ENCODE measurements around the gene KCTD11. TPM values are rescaled to one million over a fixed set of nuclear protein-coding genes. Genes with fewer than 3 reads are reported as not detected.
"Not testable (repeated sequence)": the region's sequence is repeated elsewhere in the genome, so short reads cannot be mapped to it uniquely, and the experiment has no call there.

KCTD11 gene
- total RNA-seq, 2 experiments from 2014 or later: 5.0 to 6.1 TPM

- ATAC-seq (peak; percentile 81), DNase-seq (peak; percentile 88)
- H3K4me1 Mint-ChIP-seq: peaks cover 49% of the 10 kb centered on the region
- peak overlapping the region; percentile 96 for H3K27ac Mint-ChIP-seq
- no peaks in the 10 kb centered on the region for H3K36me3 Mint-ChIP-seq (ENCODE audit: low read depth)
- no peaks in the 10 kb centered on the region for H3K9me3 Mint-ChIP-seq (ENCODE audit: low read depth)
- ChIA-PET POLR2A (interaction anchor here (0.6 to 1.9 kb wide), 19 partner anchors 9 to 358 kb away, joined by 3 to 11 read pairs (median 3); partner anchors contain the start of genes ACADVL, CD68, CTDNEP1 and DLG4), CTCF (interaction anchor here (0.6 to 3.4 kb wide), 17 partner anchors 15 to 517 kb away, joined by 3 to 23 read pairs (median 4); partner anchors contain the start of genes GPS2, TMEM95 and TP53)
- H3K27me3 Mint-ChIP-seq: no peaks in the 10 kb centered on the region
- intact Hi-C loops (cut with DNase I, micrococcal nuclease): loop anchor here (1.0 to 5.0 kb wide), 17 partner anchors 15 to 826 kb away; partner anchors contain the start of genes EIF5A (in 2 of the 2), GPS2 (in 2 of the 2), ELP5 (in 1 of the 2) and FXR2 (in 1 of the 2)
- peak overlapping the region; percentile 89 for H3K4me3 Mint-ChIP-seq
These were observed 21.8 kb upstream of the KCTD11 start for GRCh38 chr17:7329997-7330637.

- POLR2A ChIA-PET: interaction anchor here (1.3 kb wide), 1 partner anchor 23 kb away, joined by 3 read pairs; no protein-coding TSS in a partner anchor
- DNase-seq (no peak), ATAC-seq (no peak)
- Mint-ChIP-seq H3K27me3 (no peaks in the 10 kb centered on the region), H3K27ac (peak overlapping the region; percentile 68), H3K4me1 (peaks cover 54% of the 10 kb centered on the region), H3K36me3 (ENCODE audit: low read depth) (no peaks in the 10 kb centered on the region), H3K9me3 (ENCODE audit: low read depth) (no peaks in the 10 kb centered on the region), H3K4me3 (peak overlapping the region; percentile 89)
- intact Hi-C loops (cut with DNase I, micrococcal nuclease): no loop called here
- CTCF ChIA-PET: interaction anchor here (0.6 to 3.4 kb wide), 6 partner anchors 15 to 153 kb away, joined by 3 to 23 read pairs (median 3); partner anchors contain the start of genes TMEM102 and TMEM95
These were observed 21.3 kb upstream of the KCTD11 start for GRCh38 chr17:7330638-7331015.

- peaks cover 4% of the 10 kb centered on the region for H3K36me3 Mint-ChIP-seq (ENCODE audit: low read depth)
- DNase-seq (no peak), ATAC-seq (no peak)
- H3K4me1 Mint-ChIP-seq: peaks cover 63% of the 10 kb centered on the region
- peak overlapping the region; percentile 69 for H3K4me3 Mint-ChIP-seq
- CTCF ChIA-PET: interaction anchor here (0.6 kb wide), 1 partner anchor 113 kb away, joined by 3 read pairs; the partner anchor contains the start of genes ACADVL and DLG4
- POLR2A ChIA-PET: no interaction called here
- peak overlapping the region; percentile 89 for H3K27ac Mint-ChIP-seq
- no peaks in the 10 kb centered on the region for H3K9me3 Mint-ChIP-seq (ENCODE audit: low read depth)
- intact Hi-C loops (cut with DNase I, micrococcal nuclease): loop anchor here in 1 of 2 experiments (1.0 kb wide), 1 partner anchor 354 kb away; no protein-coding TSS in a partner anchor
- H3K27me3 Mint-ChIP-seq: no peaks in the 10 kb centered on the region
These were observed 19.9 kb upstream of the KCTD11 start for GRCh38 chr17:7332111-7332510.

GRCh38 chr17:7332600-7333069, 19.3 kb upstream of the KCTD11 start:
- ATAC-seq; H3K36me3 Mint-ChIP-seq (ENCODE audit: low read depth); H3K27me3 Mint-ChIP-seq; POLR2A ChIA-PET; H3K9me3 Mint-ChIP-seq (ENCODE audit: low read depth): not testable (repeated sequence)
- peak overlapping the region; percentile 69 for H3K4me3 Mint-ChIP-seq
- CTCF ChIA-PET: interaction anchor here (0.6 kb wide), 1 partner anchor 113 kb away, joined by 3 read pairs; the partner anchor contains the start of genes ACADVL and DLG4
- H3K4me1 Mint-ChIP-seq: peaks cover 65% of the 10 kb centered on the region
- peak overlapping the region; percentile 89 for H3K27ac Mint-ChIP-seq
- peak; percentile 66 for DNase-seq
- intact Hi-C loops (cut with DNase I, micrococcal nuclease): loop anchor here in 1 of 2 experiments (1.0 kb wide), 1 partner anchor 354 kb away; no protein-coding TSS in a partner anchor

- POLR2A ChIA-PET: interaction anchor here (0.5 kb wide), 1 partner anchor 39 kb away, joined by 3 read pairs; no protein-coding TSS in a partner anchor
- peaks cover 20% of the 10 kb centered on the region for H3K36me3 Mint-ChIP-seq (ENCODE audit: low read depth)
- H3K9me3 Mint-ChIP-seq (ENCODE audit: low read depth): no peaks in the 10 kb centered on the region
- H3K27ac Mint-ChIP-seq: peak overlapping the region; percentile 99
- H3K27me3 Mint-ChIP-seq: no peaks in the 10 kb centered on the region
- H3K4me1 Mint-ChIP-seq: peaks cover 62% of the 10 kb centered on the region
- DNase-seq: no peak
- ATAC-seq: no peak
- intact Hi-C loops (cut with DNase I, micrococcal nuclease): no loop called here
- peak overlapping the region; percentile 98 for H3K4me3 Mint-ChIP-seq
- CTCF ChIA-PET: interaction anchor here (0.6 to 2.2 kb wide), 8 partner anchors 10 to 53 kb away, joined by 3 to 12 read pairs (median 5); no protein-coding TSS in a partner anchor
These were observed 16.9 kb upstream of the KCTD11 start for GRCh38 chr17:7334938-7335538.

- intact Hi-C loops (cut with DNase I, micrococcal nuclease): loop anchor here (2.0 kb wide), 2 partner anchors 15 to 55 kb away; partner anchors contain the start of gene SLC2A4 (in 1 of the 2)
- peaks cover 24% of the 10 kb centered on the region for H3K36me3 Mint-ChIP-seq (ENCODE audit: low read depth)
- not testable (repeated sequence) for H3K9me3 Mint-ChIP-seq (ENCODE audit: low read depth); ATAC-seq; H3K27me3 Mint-ChIP-seq; DNase-seq
- CTCF ChIA-PET: interaction anchor here (0.6 to 2.7 kb wide), 15 partner anchors 9 to 290 kb away, joined by 3 to 18 read pairs (median 4); partner anchors contain the start of gene TMEM95
- POLR2A ChIA-PET: interaction anchor here (0.5 to 1.9 kb wide), 2 partner anchors 22 to 40 kb away, joined by 3 to 7 read pairs; no protein-coding TSS in a partner anchor
- H3K4me3 Mint-ChIP-seq: peak overlapping the region; percentile 98
- peaks cover 61% of the 10 kb centered on the region for H3K4me1 Mint-ChIP-seq
- H3K27ac Mint-ChIP-seq: peak overlapping the region; percentile 99
These were observed 16.2 kb upstream of the KCTD11 start for GRCh38 chr17:7335765-7336164.

GRCh38 chr17:7336240-7337175, 15.5 kb upstream of the KCTD11 start, which contains the start of gene ACAP1:
Gene ACAP1 (plus strand): TSS chr17:7336529. CDS start chr17:7336735, 206 bp downstream.
- Mint-ChIP-seq H3K36me3 (ENCODE audit: low read depth) (peaks cover 27% of the 10 kb centered on the region), H3K27ac (peak within 1 kb of the TSS; percentile 99), H3K4me1 (peaks cover 58% of the 10 kb centered on the region), H3K4me3 (peak within 1 kb of the TSS; percentile 98), H3K27me3 (no peaks in the 10 kb centered on the region), H3K9me3 (ENCODE audit: low read depth) (no peaks in the 10 kb centered on the region)
- intact Hi-C loops (cut with DNase I, micrococcal nuclease): loop anchor here (2.0 kb wide), 2 partner anchors 14 to 56 kb away; partner anchors contain the start of gene SLC2A4 (in 1 of the 2)
- DNase-seq (peak; percentile 93), ATAC-seq (peak; percentile 95)
- CTCF ChIA-PET: interaction anchor here (0.6 to 2.7 kb wide), 17 partner anchors 9 to 352 kb away, joined by 3 to 18 read pairs (median 5); partner anchors contain the start of genes SLC2A4, TMEM95, TNFSF12 and WRAP53
- POLR2A ChIA-PET: interaction anchor here (0.9 to 1.9 kb wide), 2 partner anchors 13 to 23 kb away, joined by 4 to 7 read pairs; no protein-coding TSS in a partner anchor

- not testable (repeated sequence) for H3K9me3 Mint-ChIP-seq (ENCODE audit: low read depth); ATAC-seq; H3K27me3 Mint-ChIP-seq; DNase-seq
- H3K4me1 Mint-ChIP-seq: peaks cover 50% of the 10 kb centered on the region
- peaks cover 32% of the 10 kb centered on the region for H3K36me3 Mint-ChIP-seq (ENCODE audit: low read depth)
- ChIA-PET CTCF (interaction anchor here (0.6 to 2.7 kb wide), 7 partner anchors 9 to 223 kb away, joined by 3 to 18 read pairs (median 3); partner anchors contain the start of gene TNFSF12), POLR2A (interaction anchor here (0.6 to 1.9 kb wide), 2 partner anchors 24 to 227 kb away, joined by 6 to 7 read pairs; no protein-coding TSS in a partner anchor)
- intact Hi-C loops (cut with DNase I, micrococcal nuclease): loop anchor here (2.0 kb wide), 2 partner anchors 13 to 57 kb away; partner anchors contain the start of gene SLC2A4 (in 1 of the 2)
- H3K4me3 Mint-ChIP-seq: peak overlapping the region; percentile 98
- peak overlapping the region; percentile 99 for H3K27ac Mint-ChIP-seq
These were observed 14.4 kb upstream of the KCTD11 start for GRCh38 chr17:7337600-7337999.

- POLR2A ChIA-PET: no interaction called here
- ATAC-seq (no peak), DNase-seq (no peak)
- CTCF ChIA-PET: interaction anchor here (0.5 kb wide), 1 partner anchor 84 kb away, joined by 3 read pairs; no protein-coding TSS in a partner anchor
- peak overlapping the region; percentile 42 for H3K27ac Mint-ChIP-seq
- H3K36me3 Mint-ChIP-seq (ENCODE audit: low read depth): peaks cover 45% of the 10 kb centered on the region
- peaks cover 36% of the 10 kb centered on the region for H3K4me1 Mint-ChIP-seq
- H3K27me3 Mint-ChIP-seq: no peaks in the 10 kb centered on the region
- intact Hi-C loops (cut with DNase I, micrococcal nuclease): no loop called here
- H3K4me3 Mint-ChIP-seq: no peak overlapping the region
- H3K9me3 Mint-ChIP-seq (ENCODE audit: low read depth): no peaks in the 10 kb centered on the region
These were observed 11.8 kb upstream of the KCTD11 start for GRCh38 chr17:7340179-7340578.

- DNase-seq: no peak
- H3K4me3 Mint-ChIP-seq: no peak overlapping the region
- intact Hi-C loops (cut with DNase I, micrococcal nuclease): no loop called here
- H3K9me3 Mint-ChIP-seq (ENCODE audit: low read depth): no peaks in the 10 kb centered on the region
- peaks cover 25% of the 10 kb centered on the region for H3K4me1 Mint-ChIP-seq
- ATAC-seq: no peak
- H3K27me3 Mint-ChIP-seq: no peaks in the 10 kb centered on the region
- H3K36me3 Mint-ChIP-seq (ENCODE audit: low read depth): peaks cover 49% of the 10 kb centered on the region
- POLR2A ChIA-PET: no interaction called here
- CTCF ChIA-PET: interaction anchor here (0.9 to 1.2 kb wide), 3 partner anchors 12 to 22 kb away, joined by 3 read pairs; no protein-coding TSS in a partner anchor
- H3K27ac Mint-ChIP-seq: no peak overlapping the region
These were observed 10.1 kb upstream of the KCTD11 start for GRCh38 chr17:7341842-7342241.

Measured in activated CD4-positive, alpha-beta T cell treated with anti-CD3 and anti-CD28 coated beads for 36 hours (primary cell).